ENCODE measurements around the gene IRAK1. TPM values are rescaled to one million over a fixed set of nuclear protein-coding genes. Genes with fewer than 3 reads are reported as not detected.

The IRAK1 gene
- total RNA-seq, 1 donor from 2014 or later = 150 TPM

DNA sequence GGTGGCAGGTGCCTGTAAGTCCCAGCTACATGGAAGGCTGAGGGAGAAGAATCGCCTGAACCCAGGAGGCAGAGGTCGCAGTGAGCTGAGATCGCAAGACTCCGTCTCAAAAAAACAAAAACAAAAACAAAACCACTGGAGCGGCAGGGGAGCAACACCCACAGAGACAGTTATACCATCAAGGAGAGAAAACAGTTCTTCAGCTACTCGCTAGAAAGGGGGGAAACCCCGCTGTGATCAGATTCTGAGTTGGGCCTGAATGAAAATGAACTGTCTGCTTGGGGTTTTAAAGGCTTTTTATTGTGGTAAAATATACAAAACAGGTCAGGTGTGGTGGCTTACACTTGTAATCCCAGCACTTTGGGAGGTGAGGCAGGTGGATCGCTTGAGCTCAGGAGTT, 16.8 kb upstream of the IRAK1 start:
- Mint-ChIP-seq H3K27ac (peak overlapping the region; percentile 62), H3K4me3 (ENCODE audit: low read depth) (no peak overlapping the region), H3K36me3 (ENCODE audit: low read depth) (peaks cover 40% of the 10 kb centered on the region), H3K4me1 (ENCODE audit: low read depth) (peaks cover 15% of the 10 kb centered on the region), H3K27me3 (ENCODE audit: low read depth) (no peaks in the 10 kb centered on the region), H3K9me3 (no peaks in the 10 kb centered on the region)
- intact Hi-C loops (cut with micrococcal nuclease) = no loop called here
- DNase-seq (ENCODE audit: low spot score) = no peak

DNA sequence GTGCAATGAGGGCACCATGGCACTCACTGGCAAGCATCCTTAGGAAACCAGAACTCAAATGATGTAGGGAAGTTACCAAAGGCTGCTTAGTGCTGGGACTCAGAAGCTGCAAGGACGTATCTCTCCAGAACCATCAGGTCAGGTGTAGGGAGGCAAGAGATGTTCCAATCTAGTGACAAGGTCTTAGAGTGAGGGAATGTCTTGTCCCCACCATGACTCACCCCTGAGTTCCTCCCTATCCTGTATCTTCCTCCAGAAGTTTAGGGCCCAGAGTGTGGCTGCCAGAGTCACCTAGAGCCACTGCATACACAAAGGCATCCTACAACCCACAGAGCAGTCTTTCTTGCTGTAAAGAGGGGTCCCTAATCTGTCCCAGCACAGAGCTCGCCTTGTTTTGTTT, 14.1 kb upstream of the IRAK1 start:
- no peak overlapping the region for H3K27ac Mint-ChIP-seq
- intact Hi-C loops (cut with micrococcal nuclease) = no loop called here
- no peak overlapping the region for H3K4me3 Mint-ChIP-seq (ENCODE audit: low read depth)
- no peaks in the 10 kb centered on the region for H3K9me3 Mint-ChIP-seq
- no peaks in the 10 kb centered on the region for H3K27me3 Mint-ChIP-seq (ENCODE audit: low read depth)
- no peak for DNase-seq (ENCODE audit: low spot score)
- H3K36me3 Mint-ChIP-seq (ENCODE audit: low read depth) = peaks cover 46% of the 10 kb centered on the region
- H3K4me1 Mint-ChIP-seq (ENCODE audit: low read depth) = peaks cover 7% of the 10 kb centered on the region

DNA sequence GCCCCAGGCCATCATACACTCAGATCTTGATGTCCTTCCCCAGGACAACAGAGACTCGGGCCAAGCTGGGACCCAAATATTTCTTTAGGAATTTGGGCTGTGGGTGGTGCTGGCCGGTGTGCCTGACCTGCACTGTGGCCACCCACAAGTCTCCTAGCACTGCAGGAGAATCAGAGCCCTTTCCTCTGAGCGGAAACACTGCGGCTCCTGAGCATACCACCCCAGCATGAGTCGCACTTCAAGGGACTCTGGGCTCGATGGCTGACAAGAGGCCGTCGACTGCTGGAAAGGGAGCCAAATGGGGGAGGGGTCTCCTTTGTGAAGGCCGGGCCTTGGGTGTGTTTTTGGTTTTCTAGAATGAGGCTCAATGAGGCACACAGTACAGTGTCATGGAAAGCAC, 13.0 kb upstream of the IRAK1 start:
- H3K27ac Mint-ChIP-seq = no peak overlapping the region
- peaks cover 10% of the 10 kb centered on the region for H3K4me1 Mint-ChIP-seq (ENCODE audit: low read depth)

DNA sequence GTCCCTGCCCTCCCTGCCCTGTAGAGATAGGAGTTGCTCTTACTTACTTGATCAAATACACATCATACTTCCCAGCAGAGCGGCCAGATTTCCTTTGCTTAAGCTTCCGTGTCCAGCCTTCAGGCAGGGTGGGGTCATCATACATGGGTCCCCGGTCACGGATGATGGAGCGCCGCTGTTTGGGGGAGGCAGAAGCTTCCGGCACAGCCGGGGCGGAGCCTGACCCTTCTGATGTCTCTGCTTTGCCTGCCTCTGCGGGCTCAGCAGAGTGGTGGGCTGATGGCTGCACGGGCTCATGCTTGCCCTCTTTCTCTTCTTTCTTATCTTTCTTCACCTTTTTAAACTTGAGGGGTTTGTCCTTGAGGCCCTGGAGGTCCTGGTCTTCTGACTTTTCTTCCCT, 12.5 kb upstream of the IRAK1 start:
- DNase-seq (ENCODE audit: low spot score) = no peak
- Mint-ChIP-seq H3K4me3 (ENCODE audit: low read depth) (no peak overlapping the region), H3K9me3 (no peaks in the 10 kb centered on the region), H3K36me3 (ENCODE audit: low read depth) (peaks cover 57% of the 10 kb centered on the region), H3K27me3 (ENCODE audit: low read depth) (no peaks in the 10 kb centered on the region), H3K27ac (no peak overlapping the region), H3K4me1 (ENCODE audit: low read depth) (peaks cover 10% of the 10 kb centered on the region)
- intact Hi-C loops (cut with micrococcal nuclease) = no loop called here

More for the DNA sequence above, 13.0 kb upstream of the IRAK1 start:
- intact Hi-C loops (cut with micrococcal nuclease) = no loop called here
- Mint-ChIP-seq H3K36me3 (ENCODE audit: low read depth) (peaks cover 55% of the 10 kb centered on the region), H3K4me3 (ENCODE audit: low read depth) (no peak overlapping the region), H3K27me3 (ENCODE audit: low read depth) (no peaks in the 10 kb centered on the region), H3K9me3 (no peaks in the 10 kb centered on the region)
- DNase-seq (ENCODE audit: low spot score) = no peak

DNA sequence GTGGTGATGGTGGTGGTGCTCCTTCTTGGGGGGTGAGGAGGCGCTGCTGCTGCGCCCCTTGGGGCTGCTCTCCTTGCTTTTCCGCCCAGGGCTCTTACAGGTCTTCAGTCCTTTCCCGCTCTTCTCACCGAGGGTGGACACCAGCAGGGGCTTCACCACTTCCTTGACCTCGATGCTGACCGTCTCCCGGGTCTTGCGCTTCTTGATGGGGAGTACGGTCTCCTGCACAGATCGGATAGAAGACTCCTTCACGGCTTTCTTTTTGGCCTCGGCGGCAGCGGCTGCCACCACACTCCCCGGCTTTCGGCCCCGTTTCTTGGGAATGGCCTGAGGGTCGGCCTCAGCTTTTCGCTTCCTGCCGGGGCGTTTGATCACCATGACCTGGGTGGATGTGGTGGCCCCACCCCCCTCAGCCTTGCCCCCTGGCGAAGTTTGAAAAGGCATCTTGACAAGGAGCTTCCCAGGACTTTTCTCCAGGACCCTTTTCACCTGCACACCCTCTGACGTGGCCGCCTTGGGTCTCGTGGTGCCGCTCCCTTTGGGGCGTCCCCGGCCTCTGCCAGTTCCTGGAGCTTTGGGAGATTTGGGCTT, 11.1 kb upstream of the IRAK1 start:
- Mint-ChIP-seq H3K4me1 (ENCODE audit: low read depth) (peaks cover 6% of the 10 kb centered on the region), H3K4me3 (ENCODE audit: low read depth) (no peak overlapping the region)
- intact Hi-C loops (cut with micrococcal nuclease) = no loop called here

DNA sequence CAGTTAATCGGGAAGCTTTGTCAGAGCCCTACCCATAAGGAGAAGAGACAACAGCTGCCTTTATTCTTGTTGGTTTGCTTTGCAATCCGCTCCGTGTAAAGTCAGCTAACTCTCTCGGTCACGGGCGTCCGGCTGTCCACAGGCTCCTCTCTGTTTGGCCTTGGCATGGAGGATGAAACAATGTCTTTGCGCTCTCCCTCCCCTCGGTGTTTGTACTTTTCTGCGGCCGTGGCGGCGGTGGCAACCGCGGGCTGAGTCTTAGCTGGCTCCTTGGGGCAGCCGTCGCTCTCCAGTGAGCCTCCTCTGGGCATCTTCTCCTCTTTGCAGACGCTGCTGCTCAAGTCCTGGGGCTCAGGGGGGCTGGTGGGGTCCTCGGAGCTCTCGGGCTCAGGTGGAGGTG, 10.6 kb upstream of the IRAK1 start:
- DNase-seq (ENCODE audit: low spot score) = no peak
- no peaks in the 10 kb centered on the region for H3K27me3 Mint-ChIP-seq (ENCODE audit: low read depth)
- H3K4me1 Mint-ChIP-seq (ENCODE audit: low read depth) = peaks cover 6% of the 10 kb centered on the region
- intact Hi-C loops (cut with micrococcal nuclease) = no loop called here
- H3K9me3 Mint-ChIP-seq = no peaks in the 10 kb centered on the region
- H3K27ac Mint-ChIP-seq = no peak overlapping the region
- H3K4me3 Mint-ChIP-seq (ENCODE audit: low read depth) = no peak overlapping the region
- H3K36me3 Mint-ChIP-seq (ENCODE audit: low read depth) = peaks cover 52% of the 10 kb centered on the region

More for the DNA sequence above, 11.1 kb upstream of the IRAK1 start:
- no peaks in the 10 kb centered on the region for H3K9me3 Mint-ChIP-seq
- DNase-seq (ENCODE audit: low spot score) = no peak
- H3K27me3 Mint-ChIP-seq (ENCODE audit: low read depth) = no peaks in the 10 kb centered on the region
- H3K36me3 Mint-ChIP-seq (ENCODE audit: low read depth) = peaks cover 52% of the 10 kb centered on the region
- H3K27ac Mint-ChIP-seq = no peak overlapping the region

DNA sequence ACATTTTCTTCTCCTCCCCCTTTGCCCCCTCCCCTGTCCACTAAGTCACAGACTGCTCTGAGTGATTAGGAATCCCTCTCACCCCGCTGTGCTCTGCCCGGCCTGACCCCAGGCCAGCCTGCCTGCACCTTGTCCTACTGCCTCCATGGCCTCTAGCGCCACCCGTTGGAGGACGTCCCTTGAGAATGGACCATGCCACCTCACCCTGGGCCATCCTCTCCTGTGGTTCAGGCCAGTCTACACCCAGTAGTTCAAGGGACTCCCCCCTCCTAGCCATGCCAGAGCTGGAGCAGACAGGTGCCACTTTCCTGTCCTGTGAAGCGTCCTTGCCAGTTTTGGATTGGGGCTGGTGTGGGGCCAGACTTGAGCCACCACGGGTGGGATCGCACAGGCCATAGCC, 9.7 kb upstream of the IRAK1 start:
- no peak overlapping the region for H3K4me3 Mint-ChIP-seq (ENCODE audit: low read depth)
- DNase-seq (ENCODE audit: low spot score) = no peak
- H3K27ac Mint-ChIP-seq = no peak overlapping the region
- H3K9me3 Mint-ChIP-seq = no peaks in the 10 kb centered on the region
- peaks cover 4% of the 10 kb centered on the region for H3K4me1 Mint-ChIP-seq (ENCODE audit: low read depth)
- peaks cover 47% of the 10 kb centered on the region for H3K36me3 Mint-ChIP-seq (ENCODE audit: low read depth)
- intact Hi-C loops (cut with micrococcal nuclease) = no loop called here
- no peaks in the 10 kb centered on the region for H3K27me3 Mint-ChIP-seq (ENCODE audit: low read depth)

DNA sequence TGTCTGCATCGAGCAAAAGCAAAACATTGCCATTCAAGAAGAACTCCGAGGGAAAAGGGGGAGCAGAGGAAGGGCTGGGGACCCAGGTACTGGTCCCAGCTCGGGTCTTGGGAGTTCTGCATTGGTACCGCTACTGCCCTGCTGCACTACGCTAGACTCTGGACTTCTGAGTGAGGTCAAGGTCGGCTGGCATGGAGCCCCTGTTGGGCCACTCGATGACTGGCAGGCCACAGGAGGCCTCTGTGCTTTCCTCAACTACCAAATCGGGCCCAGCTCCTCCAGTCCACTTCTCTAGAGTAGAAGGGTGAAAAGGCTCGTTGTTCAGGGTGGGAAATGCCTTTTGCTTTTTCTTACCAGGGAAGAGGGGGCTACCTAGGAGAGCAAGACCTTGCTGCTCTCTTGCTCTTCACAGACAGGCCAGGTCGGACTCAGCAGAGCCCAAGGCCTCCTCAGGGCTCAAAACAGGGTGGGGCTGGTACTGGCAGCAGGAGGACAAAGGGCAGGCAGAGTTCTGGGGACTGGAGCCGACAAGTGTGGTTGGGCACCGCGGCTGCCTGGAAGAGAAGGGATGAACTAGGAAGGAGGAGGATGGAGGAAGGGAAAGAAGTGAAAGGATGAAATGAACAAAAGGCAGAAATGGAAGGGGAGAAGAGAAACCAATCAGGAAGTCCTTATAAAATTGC, 8.9 kb upstream of the IRAK1 start:
- peaks cover 4% of the 10 kb centered on the region for H3K4me1 Mint-ChIP-seq (ENCODE audit: low read depth)
- H3K36me3 Mint-ChIP-seq (ENCODE audit: low read depth) = peaks cover 46% of the 10 kb centered on the region
- no peaks in the 10 kb centered on the region for H3K9me3 Mint-ChIP-seq
- DNase-seq (ENCODE audit: low spot score) = no peak
- H3K4me3 Mint-ChIP-seq (ENCODE audit: low read depth) = no peak overlapping the region
- H3K27me3 Mint-ChIP-seq (ENCODE audit: low read depth) = no peaks in the 10 kb centered on the region
- peak overlapping the region; percentile 33 for H3K27ac Mint-ChIP-seq
- intact Hi-C loops (cut with micrococcal nuclease) = no loop called here

DNA sequence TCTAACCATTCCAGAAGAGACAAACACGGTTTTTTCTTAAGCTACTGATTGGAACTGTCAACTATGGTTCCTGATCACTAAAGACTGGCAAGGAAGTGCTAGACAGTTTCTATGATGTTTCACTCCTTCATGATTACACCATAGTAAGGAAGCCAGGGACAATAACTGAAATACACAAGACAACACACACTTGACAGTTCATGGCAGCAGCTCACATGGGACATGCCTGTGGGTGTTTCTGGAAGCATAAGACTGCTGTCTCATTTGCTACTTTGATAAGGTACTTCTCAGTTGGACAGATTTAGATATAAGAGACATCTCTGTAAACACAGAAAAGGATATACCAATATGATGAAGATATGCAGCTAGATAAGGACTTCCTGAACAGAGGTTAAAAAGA, 8.3 kb upstream of the IRAK1 start:
- intact Hi-C loops (cut with micrococcal nuclease) = no loop called here
- H3K4me1 Mint-ChIP-seq (ENCODE audit: low read depth) = peaks cover 4% of the 10 kb centered on the region
- peaks cover 43% of the 10 kb centered on the region for H3K36me3 Mint-ChIP-seq (ENCODE audit: low read depth)
- H3K4me3 Mint-ChIP-seq (ENCODE audit: low read depth) = no peak overlapping the region
- DNase-seq (ENCODE audit: low spot score) = no peak
- no peaks in the 10 kb centered on the region for H3K9me3 Mint-ChIP-seq
- H3K27me3 Mint-ChIP-seq (ENCODE audit: low read depth) = no peaks in the 10 kb centered on the region
- H3K27ac Mint-ChIP-seq = no peak overlapping the region

DNA sequence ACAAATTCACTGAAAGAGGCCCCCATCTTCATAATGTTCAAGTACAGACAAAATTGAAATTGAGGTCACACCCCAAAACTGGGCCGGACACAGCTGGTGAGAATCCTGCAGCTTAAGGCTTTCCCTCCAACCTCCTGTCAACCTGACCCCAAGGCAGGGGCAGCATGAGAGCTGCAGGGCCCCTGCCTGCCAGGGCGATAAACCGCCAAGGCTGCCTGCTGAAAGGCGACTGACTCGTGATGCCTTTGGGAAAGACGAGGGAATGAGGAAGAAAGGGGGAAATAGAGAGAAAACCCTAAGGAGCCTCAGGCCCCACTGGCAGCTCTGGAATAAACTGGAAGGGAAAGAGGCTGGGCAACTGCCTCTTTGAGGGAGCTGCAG, 7.3 kb upstream of the IRAK1 start:
- no peak for DNase-seq (ENCODE audit: low spot score)
- intact Hi-C loops (cut with micrococcal nuclease) = no loop called here
- Mint-ChIP-seq H3K27ac (no peak overlapping the region), H3K4me3 (ENCODE audit: low read depth) (no peak overlapping the region), H3K36me3 (ENCODE audit: low read depth) (peaks cover 38% of the 10 kb centered on the region), H3K4me1 (ENCODE audit: low read depth) (peaks cover 4% of the 10 kb centered on the region), H3K9me3 (no peaks in the 10 kb centered on the region), H3K27me3 (ENCODE audit: low read depth) (no peaks in the 10 kb centered on the region)

DNA sequence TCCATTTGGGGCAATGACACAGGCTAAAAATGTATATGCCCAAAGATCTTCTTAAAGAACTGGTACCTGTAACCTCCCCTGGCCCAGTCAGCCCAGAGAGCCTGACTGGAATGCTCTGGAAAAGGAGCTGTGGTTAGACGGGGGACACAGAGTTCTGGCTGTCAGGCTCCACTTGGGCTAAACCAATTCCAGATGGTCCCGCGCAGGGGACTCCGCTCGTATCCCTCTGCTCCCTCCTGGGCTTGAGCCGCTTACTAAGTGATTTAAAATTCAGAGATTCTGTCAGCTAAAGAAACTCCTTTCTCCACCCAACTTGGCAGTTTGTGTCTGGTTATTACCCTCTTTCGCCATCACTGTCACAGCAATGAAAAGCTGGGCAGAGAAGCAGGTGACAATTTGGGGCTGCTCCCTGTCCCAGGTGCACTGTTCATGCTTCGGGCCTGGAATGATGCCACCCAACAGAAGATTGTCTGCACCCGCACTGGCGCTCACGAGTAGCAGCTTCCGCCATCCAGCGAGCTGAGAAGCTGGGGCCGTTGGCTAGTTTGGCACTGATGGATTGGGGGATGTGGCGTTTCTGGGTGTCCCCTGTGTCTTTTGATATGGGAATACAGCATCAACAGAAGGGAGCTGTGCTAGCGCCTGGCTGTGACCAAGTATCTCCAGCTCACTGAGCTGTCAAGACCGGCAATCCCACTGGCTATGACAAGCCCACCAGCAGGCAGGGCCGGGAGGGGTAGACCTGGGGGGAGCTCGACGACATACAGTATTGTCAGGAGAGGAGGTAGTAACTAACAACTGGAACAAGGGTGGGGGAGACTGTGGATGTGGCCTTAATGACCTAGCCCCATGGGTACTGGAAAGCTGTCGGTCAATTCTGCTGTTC, 6.7 kb upstream of the IRAK1 start:
- no peaks in the 10 kb centered on the region for H3K9me3 Mint-ChIP-seq
- no peak for DNase-seq (ENCODE audit: low spot score)
- H3K27ac Mint-ChIP-seq = no peak overlapping the region
- H3K36me3 Mint-ChIP-seq (ENCODE audit: low read depth) = peaks cover 33% of the 10 kb centered on the region
- no peak overlapping the region for H3K4me3 Mint-ChIP-seq (ENCODE audit: low read depth)
- no peaks in the 10 kb centered on the region for H3K27me3 Mint-ChIP-seq (ENCODE audit: low read depth)
- intact Hi-C loops (cut with micrococcal nuclease) = no loop called here
- H3K4me1 Mint-ChIP-seq (ENCODE audit: low read depth) = peaks cover 6% of the 10 kb centered on the region

DNA sequence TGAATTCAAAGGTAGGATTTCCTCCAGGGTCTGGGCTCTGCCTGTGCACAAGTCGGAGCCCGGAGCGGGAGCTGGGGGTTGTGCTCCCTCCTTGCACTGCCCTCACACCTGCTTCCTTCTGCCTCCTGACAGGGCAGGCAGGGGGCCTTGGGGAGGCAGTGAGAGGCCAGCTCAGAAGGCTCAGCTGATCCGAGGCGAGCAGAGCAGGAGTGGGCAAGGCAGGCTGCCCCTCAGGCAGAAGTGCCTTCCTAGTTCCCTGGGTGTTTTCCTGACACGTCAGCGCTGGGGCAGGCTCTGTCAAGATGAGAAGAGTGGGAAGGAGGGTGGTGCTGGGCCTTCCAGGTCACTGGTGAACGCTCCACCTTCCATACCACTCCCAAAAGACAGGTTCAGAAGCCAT, 5.5 kb upstream of the IRAK1 start:
- intact Hi-C loops (cut with micrococcal nuclease) = no loop called here
- no peak for DNase-seq (ENCODE audit: low spot score)
- H3K9me3 Mint-ChIP-seq = no peaks in the 10 kb centered on the region
- no peak overlapping the region for H3K4me3 Mint-ChIP-seq (ENCODE audit: low read depth)
- H3K36me3 Mint-ChIP-seq (ENCODE audit: low read depth) = peaks cover 24% of the 10 kb centered on the region
- peaks cover 12% of the 10 kb centered on the region for H3K4me1 Mint-ChIP-seq (ENCODE audit: low read depth)
- no peaks in the 10 kb centered on the region for H3K27me3 Mint-ChIP-seq (ENCODE audit: low read depth)
- no peak overlapping the region for H3K27ac Mint-ChIP-seq

DNA sequence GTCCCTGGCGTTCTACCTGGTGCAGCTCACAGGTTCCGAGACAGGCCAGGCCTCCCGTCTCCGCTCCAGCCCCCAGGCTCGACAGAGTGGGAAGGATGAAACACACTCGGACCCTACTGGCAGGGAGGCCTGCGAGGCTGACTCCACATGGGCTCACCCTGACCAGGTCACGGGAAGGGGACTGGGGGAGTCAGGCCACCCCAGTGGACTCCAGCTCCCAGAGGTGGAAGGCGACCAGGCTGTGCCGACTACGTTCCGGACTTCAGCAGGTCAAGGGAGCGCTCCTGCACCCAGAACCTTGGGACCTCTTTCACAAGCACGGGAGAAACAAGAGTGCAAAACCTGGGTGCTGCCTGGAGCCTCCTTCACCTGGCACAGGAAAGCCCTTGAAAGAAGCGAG, 4.6 kb upstream of the IRAK1 start:
- H3K36me3 Mint-ChIP-seq (ENCODE audit: low read depth) = peaks cover 18% of the 10 kb centered on the region
- intact Hi-C loops (cut with micrococcal nuclease) = loop anchor here (5.0 kb wide), 1 partner anchor 52 kb away; the partner anchor contains the start of genes HCFC1 and TMEM187
- no peaks in the 10 kb centered on the region for H3K27me3 Mint-ChIP-seq (ENCODE audit: low read depth)
- H3K4me3 Mint-ChIP-seq (ENCODE audit: low read depth) = no peak overlapping the region
- no peak for DNase-seq (ENCODE audit: low spot score)
- no peaks in the 10 kb centered on the region for H3K9me3 Mint-ChIP-seq
- H3K27ac Mint-ChIP-seq = no peak overlapping the region
- peaks cover 12% of the 10 kb centered on the region for H3K4me1 Mint-ChIP-seq (ENCODE audit: low read depth)

Data from activated T-helper 2 cell treated with anti-CD3 and anti-CD28 coated beads, Interferon-gamma antibody, Interleukin-2, Interleukin-4, amounts not matched to agents 10 μg/mL and 5 μg/mL and 100 μg/mL, durations not matched to agents 14 hours and 24 hours and 36 hours (primary cell).